Adrenal gland (tissue), 5 donors: ENCODE data around the gene LMAN2.

Experiments
- POLR2A ChIP-seq, 2 donors: fragments of 450-650 bp; IDR thresholded peaks; one replicate each; pipeline ENCODE4 v1.6.1; 2017; ENCODE audit warnings: antibody characterized with exemption in 2 of 2, mild to moderate bottlenecking in 2 of 2, moderate library complexity in 1 of 2
- TF ChIP-seq, protein P1 (sequence below), 6 experiments: fragments of 450-650 bp in 4 of 6; fragments of 200-600 bp in 2 of 6; sonication (generic) in 1 of 6; IDR thresholded peaks; 1 replicate in 5 of 6; 2 replicates in 1 of 6; pipeline versions ENCODE4 v1.5.1 to v1.8.0; 2016 to 2021; ENCODE audit warnings: antibody characterized with exemption in 6 of 6, mild to moderate bottlenecking in 2 of 6, moderate library complexity in 1 of 6
- donor health status: DM: no; HTN: no; CAD: no.

DNA sequence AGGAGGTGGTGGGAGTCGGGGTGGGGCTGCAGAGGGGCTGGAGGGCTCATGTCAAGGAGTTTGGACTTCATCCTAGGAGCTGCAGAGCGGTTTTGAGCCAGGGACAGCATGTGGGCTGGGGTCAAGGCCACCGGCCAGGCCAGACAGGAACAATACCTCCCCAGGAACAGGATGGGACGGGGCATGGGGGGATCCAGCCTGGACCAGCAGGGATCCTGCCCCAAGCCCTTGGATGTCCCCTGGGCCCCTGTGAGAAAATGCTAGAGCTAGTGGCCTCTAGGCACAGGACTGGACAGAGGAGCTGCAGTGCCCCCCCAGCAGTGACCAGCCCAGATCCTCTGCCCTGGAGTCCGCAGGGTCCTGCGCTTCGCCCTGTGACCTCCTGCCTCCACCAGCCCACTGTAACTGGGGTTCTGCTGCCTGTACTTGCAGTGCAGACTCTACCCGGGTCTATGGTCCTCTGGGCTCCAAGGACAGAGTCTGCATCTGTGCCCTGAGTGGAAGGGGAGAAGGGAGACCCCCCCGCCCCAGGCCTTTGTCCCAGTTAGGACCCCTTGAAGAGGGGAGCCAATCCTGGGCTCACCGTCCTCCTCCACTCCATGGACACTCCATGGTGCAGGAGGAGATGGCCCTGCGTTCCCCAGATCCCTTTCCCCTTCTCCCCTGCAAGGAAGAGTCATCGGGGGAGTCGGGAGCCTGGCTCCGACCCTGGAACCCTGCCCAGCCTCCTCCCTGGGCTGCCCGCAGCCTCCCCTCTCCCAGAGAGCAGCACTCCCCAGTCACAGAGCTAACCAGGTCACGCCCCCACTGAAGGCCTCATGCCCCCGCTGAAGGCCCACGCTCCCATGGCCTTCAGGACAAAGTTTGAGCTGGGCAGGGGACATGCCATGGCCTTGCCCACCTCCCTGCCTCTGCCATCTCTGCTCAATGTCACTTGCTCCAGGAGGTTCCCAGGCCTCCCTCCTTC is 36.8 kb downstream of the LMAN2 start:
- TF ChIP-seq, protein P1, sequence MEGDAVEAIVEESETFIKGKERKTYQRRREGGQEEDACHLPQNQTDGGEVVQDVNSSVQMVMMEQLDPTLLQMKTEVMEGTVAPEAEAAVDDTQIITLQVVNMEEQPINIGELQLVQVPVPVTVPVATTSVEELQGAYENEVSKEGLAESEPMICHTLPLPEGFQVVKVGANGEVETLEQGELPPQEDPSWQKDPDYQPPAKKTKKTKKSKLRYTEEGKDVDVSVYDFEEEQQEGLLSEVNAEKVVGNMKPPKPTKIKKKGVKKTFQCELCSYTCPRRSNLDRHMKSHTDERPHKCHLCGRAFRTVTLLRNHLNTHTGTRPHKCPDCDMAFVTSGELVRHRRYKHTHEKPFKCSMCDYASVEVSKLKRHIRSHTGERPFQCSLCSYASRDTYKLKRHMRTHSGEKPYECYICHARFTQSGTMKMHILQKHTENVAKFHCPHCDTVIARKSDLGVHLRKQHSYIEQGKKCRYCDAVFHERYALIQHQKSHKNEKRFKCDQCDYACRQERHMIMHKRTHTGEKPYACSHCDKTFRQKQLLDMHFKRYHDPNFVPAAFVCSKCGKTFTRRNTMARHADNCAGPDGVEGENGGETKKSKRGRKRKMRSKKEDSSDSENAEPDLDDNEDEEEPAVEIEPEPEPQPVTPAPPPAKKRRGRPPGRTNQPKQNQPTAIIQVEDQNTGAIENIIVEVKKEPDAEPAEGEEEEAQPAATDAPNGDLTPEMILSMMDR (IDR thresholded peaks at IDR 0.05) = no peak
- no peak for TF ChIP-seq POLR2A (IDR thresholded peaks at IDR 0.05)
